ENCODE data around the gene LPP. TPM values are rescaled to one million over a fixed set of nuclear protein-coding genes. Genes with fewer than 3 reads are reported as not detected.

Gene LPP
- polyA plus RNA-seq, 2 of the 4 experiments (the other 2 are of a cell fraction), result 11.0 to 30.8 TPM

GRCh38 chr3:188257384-188258026 is 103.5 kb downstream of the LPP start:
- Histone ChIP-seq H3K4me3 (no peak overlapping the region), H3K9me3 (no peaks in the 10 kb centered on the region), H3K27ac (peak overlapping the region; percentile 9 to 84; a peak in 4 of 6 replicates), H3K4me2 (peak overlapping the region; percentile 25), H3K4me1 (peaks cover 60% of the 10 kb centered on the region)
- POLR2A ChIA-PET, result no interaction called here
- FAIRE-seq (no peak), DNase-seq (ENCODE audit: low read depth in 1 of 2, low spot score in 1 of 2) (no peak), ATAC-seq (peak in 1 of 2 experiments; percentile 9; a peak in 1 of 6 replicates)
- TF ChIP-seq EHF (CRISPR knock-in tag; IDR thresholded peaks at IDR 0.05) (no peak), ESRRA (IDR thresholded peaks at IDR 0.05; ENCODE audit: borderline replicate concordance, low read length) (no peak), RNF2 (IDR thresholded peaks at IDR 0.05; ENCODE audit: borderline replicate concordance, low read depth) (no peak), MYC (IDR thresholded peaks at IDR 0.05; ENCODE audit: borderline replicate concordance, low read length) (no peak), HOXB5 (CRISPR knock-in tag; IDR thresholded peaks at IDR 0.05) (no peak), SMC3 (IDR thresholded peaks at IDR 0.05) (no peak), CHD4 (IDR thresholded peaks at IDR 0.05; ENCODE audit: borderline replicate concordance) (no peak), SREBF2 (IDR thresholded peaks at IDR 0.05) (no peak), TP53 (CRISPR knock-in tag; IDR thresholded peaks at IDR 0.05) (no peak), MAZ (IDR thresholded peaks at IDR 0.05; ENCODE audit: borderline replicate concordance, low read depth, low read length) (no peak), CEBPB (IDR thresholded peaks at IDR 0.05) (no peak)
- TF ChIP-seq, protein P1, sequence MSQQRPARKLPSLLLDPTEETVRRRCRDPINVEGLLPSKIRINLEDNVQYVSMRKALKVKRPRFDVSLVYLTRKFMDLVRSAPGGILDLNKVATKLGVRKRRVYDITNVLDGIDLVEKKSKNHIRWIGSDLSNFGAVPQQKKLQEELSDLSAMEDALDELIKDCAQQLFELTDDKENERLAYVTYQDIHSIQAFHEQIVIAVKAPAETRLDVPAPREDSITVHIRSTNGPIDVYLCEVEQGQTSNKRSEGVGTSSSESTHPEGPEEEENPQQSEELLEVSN (IDR thresholded peaks at IDR 0.05; ENCODE audit: borderline replicate concordance, low read depth), result no peak
- TF ChIP-seq, protein P2, sequence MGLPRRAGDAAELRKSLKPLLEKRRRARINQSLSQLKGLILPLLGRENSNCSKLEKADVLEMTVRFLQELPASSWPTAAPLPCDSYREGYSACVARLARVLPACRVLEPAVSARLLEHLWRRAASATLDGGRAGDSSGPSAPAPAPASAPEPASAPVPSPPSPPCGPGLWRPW (IDR thresholded peaks at IDR 0.05), result no peak
- TF ChIP-seq, protein P3, sequence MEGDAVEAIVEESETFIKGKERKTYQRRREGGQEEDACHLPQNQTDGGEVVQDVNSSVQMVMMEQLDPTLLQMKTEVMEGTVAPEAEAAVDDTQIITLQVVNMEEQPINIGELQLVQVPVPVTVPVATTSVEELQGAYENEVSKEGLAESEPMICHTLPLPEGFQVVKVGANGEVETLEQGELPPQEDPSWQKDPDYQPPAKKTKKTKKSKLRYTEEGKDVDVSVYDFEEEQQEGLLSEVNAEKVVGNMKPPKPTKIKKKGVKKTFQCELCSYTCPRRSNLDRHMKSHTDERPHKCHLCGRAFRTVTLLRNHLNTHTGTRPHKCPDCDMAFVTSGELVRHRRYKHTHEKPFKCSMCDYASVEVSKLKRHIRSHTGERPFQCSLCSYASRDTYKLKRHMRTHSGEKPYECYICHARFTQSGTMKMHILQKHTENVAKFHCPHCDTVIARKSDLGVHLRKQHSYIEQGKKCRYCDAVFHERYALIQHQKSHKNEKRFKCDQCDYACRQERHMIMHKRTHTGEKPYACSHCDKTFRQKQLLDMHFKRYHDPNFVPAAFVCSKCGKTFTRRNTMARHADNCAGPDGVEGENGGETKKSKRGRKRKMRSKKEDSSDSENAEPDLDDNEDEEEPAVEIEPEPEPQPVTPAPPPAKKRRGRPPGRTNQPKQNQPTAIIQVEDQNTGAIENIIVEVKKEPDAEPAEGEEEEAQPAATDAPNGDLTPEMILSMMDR (IDR thresholded peaks at IDR 0.05), result no peak
- CTCF ChIA-PET, result no interaction called here
- 31% methylated on average over 3 of the region's 3 CpGs for whole genome bisulfite sequencing (ENCODE audit: missing lambda C conversion rate)

DNA sequence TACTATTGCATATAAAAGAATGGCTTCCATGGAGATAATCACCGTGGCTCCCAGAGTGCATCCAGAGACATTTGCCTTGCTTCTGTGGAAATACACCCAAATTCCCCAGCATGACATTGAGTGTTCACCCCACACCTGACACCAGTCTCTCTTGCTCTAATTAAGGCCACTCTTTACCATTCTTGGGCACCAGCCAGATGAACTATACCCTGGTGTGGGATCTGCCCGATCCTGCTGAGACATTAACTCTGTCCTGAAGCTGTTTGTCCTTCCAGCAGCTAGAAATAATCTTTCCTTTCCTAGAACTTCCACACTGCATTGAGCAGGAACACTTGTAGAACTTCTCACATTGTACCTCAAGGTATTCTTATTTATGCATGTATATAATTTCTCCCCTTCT is 105.2 kb downstream of the LPP start:
- H3K27ac ChIP-seq, result peak overlapping the region; percentile 37 to 84; a peak in 5 of 6 replicates
- WGBS (ENCODE audit: missing lambda C conversion rate), result 41% methylated on average over 2 of the region's 2 CpGs
- peaks cover 73% of the 10 kb centered on the region for H3K4me1 ChIP-seq
- TF ChIP-seq TP53 (CRISPR knock-in tag; IDR thresholded peaks at IDR 0.05), result no peak
- no peak for TF ChIP-seq HEYL (CRISPR knock-in tag; IDR thresholded peaks at IDR 0.05)
- TF ChIP-seq HMGXB4 (CRISPR knock-in tag; IDR thresholded peaks at IDR 0.05; ENCODE audit: borderline replicate concordance), result no peak
- no peak for TF ChIP-seq ZSCAN20 (CRISPR knock-in tag; IDR thresholded peaks at IDR 0.05)
- no peak for TF ChIP-seq HOXB5 (CRISPR knock-in tag; IDR thresholded peaks at IDR 0.05)
- no peak for TF ChIP-seq RCOR1 (IDR thresholded peaks at IDR 0.05; ENCODE audit: low read depth, low read length)
- POLR2A ChIA-PET, result no interaction called here
- H3K9me3 ChIP-seq, result no peaks in the 10 kb centered on the region
- CTCF ChIA-PET, result interaction anchor here (0.5 to 6.9 kb wide), 2 partner anchors 200 to 519 kb away, joined by 3 to 43 read pairs; no protein-coding TSS in a partner anchor
- DNase-seq (ENCODE audit: low read depth in 1 of 2, low spot score in 1 of 2), result no peak
- no peak overlapping the region for H3K4me3 ChIP-seq
- no peak for ATAC-seq
- no peak for FAIRE-seq
- peak overlapping the region; percentile 35; the same call in 2 of the 3 replicates for H3K4me2 ChIP-seq
